Fibroblast of lung (primary cell): ENCODE data around the gene STARD10.

Experiments
- CTCF ChIP-seq, 2 donors: IDR thresholded peaks in 1 of 2; conservative IDR thresholded peaks in 1 of 2; 1 replicate in 1 of 2; 2 replicates in 1 of 2; pipeline ENCODE4 v1.5.1; 2011 to 2012; ENCODE audit warnings: low read length in 2 of 2, control low read depth in 1 of 2, inconsistent platforms in 1 of 2, low read depth in 1 of 2, mild to moderate bottlenecking in 1 of 2
- EZH2 ChIP-seq: IDR thresholded peaks from 2 replicates; pipeline ENCODE4 v1.5.1; 2012; ENCODE audit warnings: low read length, control low read depth, mild to moderate bottlenecking; ENCODE audit errors: missing control alignments

DNA sequence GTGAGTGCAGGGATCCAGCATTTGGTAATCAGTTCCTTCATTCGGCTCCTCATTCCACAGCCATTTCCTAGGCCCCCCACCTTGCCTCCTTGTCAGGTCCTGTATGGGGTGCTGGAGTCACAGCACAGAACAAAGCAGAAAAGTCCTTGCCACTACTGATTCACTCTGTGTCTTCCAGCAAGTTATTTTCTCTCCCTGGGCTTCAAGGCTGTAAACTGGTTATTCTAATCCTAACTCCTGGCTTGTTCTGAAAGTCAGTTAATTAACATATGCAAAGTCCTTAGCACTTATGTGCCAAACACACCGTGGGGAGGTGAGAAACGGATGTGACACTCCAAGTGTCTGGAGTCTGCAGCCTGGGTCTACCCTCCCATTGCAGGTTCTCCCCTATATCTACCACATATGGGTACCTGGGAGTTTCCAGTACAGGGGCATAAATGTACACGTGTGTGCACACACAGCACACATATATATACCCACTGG is 89.0 kb downstream of the STARD10 start:
- TF ChIP-seq CTCF (conservative IDR thresholded peaks at IDR 0.05 in 1 of 2, IDR thresholded peaks at IDR 0.05 in 1 of 2; ENCODE audit: low read depth in 1 of 2, low read length in 2 of 2) (no peak), EZH2 (no peak)
